KOPT-K1 (cell line): ENCODE data around the gene GSE1.

Source experiments
- H3K27ac ChIP-seq: fragments of 200-600 bp; sonication (generic); 2 replicates; pipeline ENCODE4 v1.5.1; 2016; ENCODE audit warnings: antibody characterized with exemption, mild to moderate bottlenecking, low read depth, low read length; ENCODE audit not compliant: poor library complexity, severe bottlenecking
- H3K36me3 ChIP-seq: fragments of 200-600 bp; sonication (generic); 2 replicates; pipeline ENCODE4 v1.5.1; 2017; ENCODE audit warnings: antibody characterized with exemption, mild to moderate bottlenecking, low read length, moderate library complexity; ENCODE audit not compliant: insufficient read depth
- H3K9me3 ChIP-seq: fragments of 200-600 bp; sonication (generic); 2 replicates; pipeline ENCODE4 v1.5.1; 2017; ENCODE audit warnings: antibody characterized with exemption, low read length, mild to moderate bottlenecking; ENCODE audit not compliant: insufficient read depth, poor library complexity, severe bottlenecking

GSE1 gene

DNA sequence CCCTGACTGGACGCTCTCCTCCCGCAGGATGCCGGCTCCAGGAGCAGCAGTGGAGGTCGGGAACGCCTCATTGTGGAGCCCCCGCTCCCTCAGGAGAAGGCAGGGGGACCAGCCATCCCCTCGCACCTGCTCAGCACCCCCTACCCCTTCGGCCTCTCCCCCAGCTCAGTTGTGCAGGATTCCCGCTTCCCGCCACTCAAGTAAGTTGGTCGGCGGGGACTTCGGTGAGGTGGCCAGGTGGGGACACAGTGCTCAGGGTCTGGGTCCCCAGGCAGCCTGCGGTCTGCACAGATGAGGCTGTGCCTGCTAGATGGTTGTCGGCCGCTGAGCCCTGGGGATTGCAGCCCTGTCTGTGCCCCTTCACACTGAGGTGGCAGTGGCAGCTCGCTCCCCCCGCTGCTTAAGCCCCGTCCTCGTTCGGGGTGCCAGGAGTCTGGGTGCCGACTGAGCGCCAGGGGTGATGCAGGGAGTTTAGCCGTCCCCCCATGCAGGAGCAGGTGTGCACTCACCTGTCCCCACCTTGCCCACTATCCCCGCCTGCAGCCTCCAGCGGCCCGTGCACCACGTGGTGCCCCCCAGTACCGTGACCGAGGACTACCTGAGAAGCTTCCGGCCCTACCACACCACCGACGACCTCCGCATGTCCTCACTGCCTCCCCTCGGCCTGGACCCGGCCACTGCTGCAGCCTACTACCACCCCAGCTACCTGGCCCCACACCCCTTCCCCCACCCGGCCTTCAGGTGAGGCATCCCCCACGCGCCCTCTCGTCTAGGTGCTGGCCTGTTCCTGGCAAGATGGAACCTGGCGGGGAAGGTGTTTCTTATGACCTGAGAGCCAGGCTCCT is 41.4 kb downstream of the GSE1 start:
- Histone ChIP-seq H3K9me3 (no peaks in the 10 kb centered on the region), H3K36me3 (peaks cover 94% of the 10 kb centered on the region), H3K27ac (no peak overlapping the region)

DNA sequence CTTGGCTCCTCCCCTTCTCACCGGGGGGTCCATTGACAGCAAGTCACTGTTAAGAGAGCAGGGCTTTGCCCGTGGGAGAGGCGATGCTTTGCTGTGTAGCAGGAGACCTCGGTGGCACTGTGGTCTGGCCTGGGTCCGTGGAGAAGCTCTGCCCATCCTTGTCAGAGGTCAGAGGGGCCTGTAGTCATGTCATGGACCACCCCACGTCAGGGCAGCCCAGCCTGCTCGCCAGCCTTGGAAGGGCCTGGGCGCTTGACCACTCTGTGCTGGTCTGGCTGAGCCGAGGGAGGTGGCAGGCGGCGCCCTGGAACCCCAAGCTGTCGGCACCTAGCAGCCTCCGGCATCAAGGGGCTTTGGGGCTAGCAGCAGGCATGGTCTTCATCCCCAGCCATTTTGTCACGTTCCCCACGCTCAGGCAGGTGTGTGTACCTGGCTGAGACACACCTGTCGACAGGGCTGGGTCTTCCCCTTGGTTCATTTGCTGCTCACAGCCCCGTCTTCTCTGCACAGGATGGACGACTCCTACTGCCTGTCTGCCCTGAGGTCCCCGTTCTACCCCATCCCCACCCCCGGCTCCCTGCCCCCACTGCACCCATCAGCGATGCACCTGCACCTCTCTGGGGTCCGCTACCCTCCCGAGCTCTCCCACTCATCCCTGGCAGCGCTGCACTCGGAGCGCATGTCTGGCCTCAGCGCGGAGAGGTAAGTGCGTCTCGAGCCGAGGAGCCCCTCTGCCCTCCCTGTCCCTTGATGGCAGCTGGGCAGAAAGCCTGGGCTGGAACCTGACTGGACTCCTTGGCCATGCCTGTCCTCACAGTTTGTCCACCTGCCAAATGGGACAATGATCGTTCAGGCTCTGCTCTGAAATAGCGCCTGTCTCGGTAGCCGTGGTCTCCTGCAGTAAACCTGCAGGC is 42.4 kb downstream of the GSE1 start:
- Histone ChIP-seq H3K9me3 (no peaks in the 10 kb centered on the region), H3K27ac (no peak overlapping the region), H3K36me3 (peaks cover 94% of the 10 kb centered on the region)

DNA sequence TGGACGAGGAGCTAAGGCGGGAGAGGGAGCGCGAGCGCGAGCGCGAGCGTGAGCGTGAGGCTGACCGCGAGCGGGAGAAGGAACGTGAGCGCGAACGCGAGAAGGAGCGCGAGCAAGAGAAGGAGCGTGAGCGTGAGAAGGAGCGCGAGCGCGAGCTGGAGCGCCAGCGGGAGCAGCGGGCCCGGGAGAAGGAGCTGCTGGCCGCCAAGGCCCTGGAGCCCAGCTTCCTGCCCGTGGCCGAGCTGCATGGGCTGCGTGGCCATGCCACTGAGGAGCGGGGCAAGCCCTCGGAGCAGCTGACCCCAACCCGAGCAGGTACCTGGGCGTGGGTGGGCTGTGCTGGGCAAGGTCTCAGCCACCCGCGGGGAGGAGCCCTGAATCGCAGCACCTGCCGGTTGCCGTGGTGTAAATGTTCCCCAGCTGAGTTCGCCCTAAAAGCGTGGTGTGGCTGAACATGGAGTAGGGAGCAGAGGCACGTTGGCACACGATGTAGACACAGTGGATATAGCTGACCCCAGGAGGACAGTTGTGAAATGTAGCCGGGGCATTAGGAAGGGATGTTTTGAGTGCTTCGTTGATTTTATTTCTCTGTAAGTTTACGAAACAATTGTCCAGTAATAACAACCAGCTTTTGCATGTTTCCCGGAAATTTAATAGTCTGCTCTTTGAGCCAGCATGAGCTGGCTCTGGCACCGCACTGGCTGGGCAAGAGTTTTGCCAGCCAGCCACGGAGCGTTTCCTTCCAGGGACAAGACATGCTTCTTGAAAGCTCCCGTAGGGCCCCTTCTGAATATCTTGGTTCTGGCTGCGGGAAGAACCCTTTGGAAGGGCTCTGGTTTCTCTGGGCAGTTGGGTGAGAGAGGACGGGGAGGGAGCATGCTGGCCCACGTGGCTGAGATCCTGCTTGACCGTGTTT is 43.5 kb downstream of the GSE1 start:
- no peaks in the 10 kb centered on the region for H3K9me3 ChIP-seq
- H3K27ac ChIP-seq: no peak overlapping the region
- peaks cover 97% of the 10 kb centered on the region for H3K36me3 ChIP-seq

DNA sequence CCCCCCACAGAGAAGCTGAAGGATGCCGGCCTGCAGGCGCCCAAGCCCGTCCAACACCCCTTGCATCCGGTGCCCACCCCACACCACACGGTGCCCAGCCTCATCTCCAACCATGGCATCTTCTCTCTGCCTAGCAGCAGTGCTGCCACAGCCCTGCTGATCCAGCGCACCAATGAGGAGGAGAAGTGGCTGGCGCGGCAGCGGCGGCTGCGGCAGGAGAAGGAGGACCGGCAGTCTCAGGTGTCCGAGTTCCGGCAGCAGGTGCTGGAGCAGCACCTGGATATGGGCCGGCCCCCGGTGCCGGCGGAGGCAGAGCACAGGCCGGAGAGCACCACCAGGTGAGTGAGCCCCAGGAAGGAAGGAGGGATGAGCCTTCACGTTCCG is 44.1 kb downstream of the GSE1 start:
- peaks cover 97% of the 10 kb centered on the region for H3K36me3 ChIP-seq
- no peak overlapping the region for H3K27ac ChIP-seq
- no peaks in the 10 kb centered on the region for H3K9me3 ChIP-seq

DNA sequence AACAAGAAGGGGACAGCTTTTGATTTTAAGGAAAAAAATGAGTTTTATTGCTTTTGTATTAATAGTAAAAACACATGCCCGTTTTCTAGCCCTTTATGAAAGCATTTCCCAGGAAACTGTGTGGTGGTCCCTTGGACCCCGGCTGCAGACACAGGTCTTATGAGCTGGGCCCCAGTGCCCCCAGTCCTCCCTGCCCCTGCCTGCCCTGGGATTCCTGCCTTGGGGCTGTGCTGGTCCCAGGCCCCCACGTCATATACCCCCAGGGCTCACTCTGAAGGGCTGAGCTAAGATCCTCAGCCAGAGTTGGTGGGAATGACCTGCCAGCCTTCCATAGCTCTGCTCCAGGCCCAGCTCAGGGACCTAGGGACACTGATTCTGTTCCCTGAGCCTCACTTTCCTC is 44.9 kb downstream of the GSE1 start:
- no peak overlapping the region for H3K27ac ChIP-seq
- H3K9me3 ChIP-seq: no peaks in the 10 kb centered on the region
- H3K36me3 ChIP-seq: peaks cover 98% of the 10 kb centered on the region

DNA sequence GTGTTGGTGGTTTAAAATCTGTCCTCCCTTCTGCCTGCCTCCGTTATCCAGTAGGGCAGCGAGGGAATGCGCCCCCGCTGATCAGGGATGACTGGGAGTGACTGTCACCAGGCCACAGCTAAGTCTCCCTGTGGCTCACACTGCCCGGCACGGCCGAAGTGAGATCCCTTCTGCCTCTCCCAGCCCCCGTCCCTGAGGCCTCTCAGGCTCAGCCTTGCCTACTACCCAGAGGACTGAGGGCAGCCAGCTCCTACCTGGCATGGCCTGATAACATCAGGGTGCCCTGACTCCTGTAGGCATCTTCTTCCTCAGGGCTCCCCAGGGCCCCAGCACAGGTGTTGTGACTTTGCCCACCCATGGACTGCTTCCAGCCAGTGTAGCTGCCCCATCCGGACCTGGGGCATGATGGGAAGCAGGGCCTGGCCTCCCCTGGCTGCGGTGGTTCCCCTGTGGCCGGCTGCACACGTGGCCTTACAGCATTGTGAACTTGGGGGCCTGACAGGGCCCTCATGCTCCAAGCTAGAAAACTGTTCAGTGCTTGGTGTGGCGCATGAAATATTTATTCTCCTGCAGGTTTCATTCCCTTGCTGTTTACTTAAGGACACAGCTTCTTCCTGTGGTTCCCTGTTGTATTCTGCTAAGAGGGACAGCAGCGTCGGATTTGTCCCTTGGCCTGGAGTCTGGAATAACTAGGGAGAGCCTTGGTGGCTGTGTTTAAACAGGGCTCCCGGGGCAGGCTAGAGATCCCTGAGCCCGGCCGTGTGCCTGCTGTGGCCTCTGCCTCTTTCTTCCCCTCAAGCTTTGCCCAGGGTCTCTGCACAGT is 45.6 kb downstream of the GSE1 start:
- H3K27ac ChIP-seq: no peak overlapping the region

DNA sequence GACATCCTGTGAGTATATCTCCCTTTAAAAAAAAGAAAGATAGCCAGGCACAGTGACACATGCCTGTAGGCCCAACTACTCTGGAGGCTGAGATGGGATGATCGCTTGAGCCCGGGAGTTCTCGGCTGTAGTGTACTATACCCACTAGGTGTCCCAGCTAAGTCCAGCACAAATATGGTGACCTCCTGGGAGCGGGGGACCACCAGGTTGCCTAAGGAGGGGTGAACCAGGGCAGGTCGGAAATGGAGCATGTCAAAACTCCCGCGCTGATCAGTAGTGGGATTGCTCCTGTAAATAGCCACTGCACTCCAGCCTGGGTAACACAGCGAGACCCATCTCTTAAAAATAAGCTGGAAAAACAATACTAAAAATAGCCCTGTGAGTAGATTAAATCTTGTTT is 46.2 kb downstream of the GSE1 start:
- peaks cover 100% of the 10 kb centered on the region for H3K36me3 ChIP-seq
- no peak overlapping the region for H3K27ac ChIP-seq
- H3K9me3 ChIP-seq: no peaks in the 10 kb centered on the region

More for the DNA sequence above, 45.6 kb downstream of the GSE1 start:
- no peaks in the 10 kb centered on the region for H3K9me3 ChIP-seq
- peaks cover 100% of the 10 kb centered on the region for H3K36me3 ChIP-seq

DNA sequence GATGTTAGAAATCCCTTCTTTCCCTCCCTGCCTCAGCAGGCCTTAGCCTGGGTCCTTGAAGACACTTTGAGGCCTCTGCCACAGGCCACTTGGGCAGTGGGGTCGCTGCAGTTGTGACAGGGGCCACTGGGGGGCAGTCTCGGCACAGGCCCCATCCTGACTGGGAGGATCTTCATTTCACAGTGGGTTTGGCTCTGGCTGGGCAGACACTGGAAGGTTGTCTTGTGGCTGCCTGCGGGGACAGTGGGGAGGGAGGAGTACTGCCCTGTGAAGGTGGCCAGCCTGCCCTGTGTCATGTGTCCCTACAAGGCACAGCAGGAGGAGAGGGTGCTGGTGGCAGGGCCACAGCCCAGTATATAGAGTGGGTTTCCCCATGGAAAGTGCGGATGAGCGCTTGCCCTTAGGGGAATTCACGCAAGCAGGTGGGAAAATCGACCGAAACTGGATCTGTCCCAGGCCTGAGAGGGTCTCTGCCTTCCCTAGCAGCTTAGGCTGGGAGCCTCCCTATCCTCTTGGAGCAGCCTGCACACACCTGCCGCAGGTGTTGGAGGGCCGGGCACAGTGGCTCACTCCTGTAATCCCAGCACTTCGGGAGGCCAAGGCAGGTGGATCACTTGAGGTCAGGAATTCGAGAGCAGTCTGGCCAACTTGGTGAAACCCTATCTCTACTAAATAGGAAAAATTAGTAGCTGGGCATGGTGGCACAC is 46.8 kb downstream of the GSE1 start:
- H3K9me3 ChIP-seq: no peaks in the 10 kb centered on the region
- H3K36me3 ChIP-seq: peaks cover 100% of the 10 kb centered on the region
- H3K27ac ChIP-seq: no peak overlapping the region

DNA sequence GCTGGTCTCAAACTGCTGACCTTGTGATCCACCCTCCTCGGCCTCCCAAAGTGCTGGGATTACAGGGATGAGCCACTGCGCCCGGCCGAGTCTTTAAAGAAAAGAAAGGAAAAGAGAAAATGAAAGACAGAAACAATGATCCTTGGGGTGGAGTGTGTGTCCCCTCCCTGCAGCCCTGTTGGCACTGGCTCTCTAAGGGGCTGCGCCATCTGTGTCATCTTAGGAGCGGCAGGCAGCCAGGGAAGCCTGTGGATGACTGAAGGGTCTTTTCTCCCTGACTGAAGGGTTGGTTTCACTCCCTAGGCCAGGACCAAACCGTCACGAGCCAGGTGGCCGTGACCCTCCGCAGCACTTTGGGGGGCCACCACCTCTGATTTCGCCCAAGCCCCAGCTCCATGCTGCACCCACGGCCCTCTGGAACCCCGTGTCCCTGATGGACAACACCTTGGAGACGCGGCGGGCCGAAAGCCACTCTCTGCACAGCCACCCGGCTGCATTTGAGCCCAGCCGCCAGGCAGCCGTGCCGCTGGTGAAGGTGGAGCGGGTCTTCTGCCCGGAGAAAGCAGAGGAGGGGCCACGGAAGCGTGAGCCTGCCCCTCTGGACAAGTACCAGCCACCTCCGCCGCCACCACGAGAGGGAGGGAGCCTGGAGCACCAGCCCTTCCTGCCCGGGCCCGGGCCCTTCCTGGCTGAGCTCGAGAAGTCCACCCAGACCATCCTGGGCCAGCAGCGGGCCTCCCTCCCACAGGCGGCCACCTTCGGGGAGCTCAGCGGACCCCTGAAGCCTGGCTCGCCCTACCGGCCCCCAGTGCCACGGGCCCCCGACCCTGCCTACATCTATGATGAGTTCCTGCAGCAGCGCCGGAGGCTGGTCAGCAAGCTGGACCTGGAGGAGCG is 48.0 kb downstream of the GSE1 start:
- H3K36me3 ChIP-seq: peaks cover 100% of the 10 kb centered on the region
- H3K27ac ChIP-seq: no peak overlapping the region
- no peaks in the 10 kb centered on the region for H3K9me3 ChIP-seq

DNA sequence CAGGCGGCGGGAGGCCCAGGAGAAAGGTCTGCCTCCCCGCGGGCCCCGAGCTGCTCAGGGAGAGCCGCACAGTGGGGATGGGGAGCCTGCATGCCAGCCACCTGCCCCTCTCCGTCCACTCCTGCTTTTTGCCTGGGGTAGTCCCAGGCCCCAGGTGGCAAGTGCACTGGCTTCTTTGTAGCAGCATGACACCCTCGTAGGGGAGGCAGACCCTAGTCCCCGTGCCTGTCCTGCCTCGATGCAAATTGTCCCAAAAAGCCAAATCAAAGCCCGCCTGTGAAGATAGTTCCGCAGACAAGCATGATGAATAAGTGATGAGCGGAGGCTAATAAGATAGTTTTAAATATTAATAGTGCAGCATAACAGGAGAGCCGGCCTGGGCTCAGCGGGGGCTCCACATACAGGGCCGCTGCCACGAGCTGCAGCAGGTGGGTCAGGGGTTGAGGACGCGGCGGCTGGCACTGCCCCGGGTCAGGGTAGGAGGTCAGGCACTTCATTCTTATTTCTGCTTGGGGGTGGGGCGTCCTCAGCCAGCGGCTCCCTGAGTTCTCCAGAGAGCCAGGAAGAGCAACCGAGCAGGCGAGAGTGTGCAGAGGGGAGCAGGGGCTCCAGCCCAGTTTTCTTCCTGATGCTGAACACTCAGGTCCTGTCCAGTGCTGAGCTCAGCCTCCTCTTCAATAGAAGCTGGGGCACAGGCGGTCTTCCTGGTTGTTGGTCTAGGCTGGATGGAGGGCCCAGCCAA is 48.8 kb downstream of the GSE1 start:
- Histone ChIP-seq H3K27ac (no peak overlapping the region), H3K9me3 (no peaks in the 10 kb centered on the region), H3K36me3 (peaks cover 100% of the 10 kb centered on the region)

DNA sequence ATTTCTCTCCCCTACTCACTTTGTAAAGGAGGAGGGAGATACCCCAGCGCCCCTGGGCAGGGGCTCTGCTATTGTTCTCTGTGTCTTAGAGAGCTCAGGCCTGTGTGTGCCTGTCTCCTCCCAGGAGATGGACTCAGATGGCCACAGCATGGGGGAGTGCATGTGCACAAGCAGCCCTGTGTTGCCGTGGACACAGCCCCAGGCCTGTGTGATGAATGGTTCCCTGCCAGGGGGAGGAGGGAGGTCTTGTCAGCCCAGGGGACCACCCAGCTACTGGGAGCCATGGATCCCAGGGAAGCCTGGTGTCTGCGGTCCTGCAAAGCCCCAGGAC is 49.3 kb downstream of the GSE1 start:
- Histone ChIP-seq H3K36me3 (peaks cover 100% of the 10 kb centered on the region), H3K27ac (no peak overlapping the region), H3K9me3 (no peaks in the 10 kb centered on the region)

DNA sequence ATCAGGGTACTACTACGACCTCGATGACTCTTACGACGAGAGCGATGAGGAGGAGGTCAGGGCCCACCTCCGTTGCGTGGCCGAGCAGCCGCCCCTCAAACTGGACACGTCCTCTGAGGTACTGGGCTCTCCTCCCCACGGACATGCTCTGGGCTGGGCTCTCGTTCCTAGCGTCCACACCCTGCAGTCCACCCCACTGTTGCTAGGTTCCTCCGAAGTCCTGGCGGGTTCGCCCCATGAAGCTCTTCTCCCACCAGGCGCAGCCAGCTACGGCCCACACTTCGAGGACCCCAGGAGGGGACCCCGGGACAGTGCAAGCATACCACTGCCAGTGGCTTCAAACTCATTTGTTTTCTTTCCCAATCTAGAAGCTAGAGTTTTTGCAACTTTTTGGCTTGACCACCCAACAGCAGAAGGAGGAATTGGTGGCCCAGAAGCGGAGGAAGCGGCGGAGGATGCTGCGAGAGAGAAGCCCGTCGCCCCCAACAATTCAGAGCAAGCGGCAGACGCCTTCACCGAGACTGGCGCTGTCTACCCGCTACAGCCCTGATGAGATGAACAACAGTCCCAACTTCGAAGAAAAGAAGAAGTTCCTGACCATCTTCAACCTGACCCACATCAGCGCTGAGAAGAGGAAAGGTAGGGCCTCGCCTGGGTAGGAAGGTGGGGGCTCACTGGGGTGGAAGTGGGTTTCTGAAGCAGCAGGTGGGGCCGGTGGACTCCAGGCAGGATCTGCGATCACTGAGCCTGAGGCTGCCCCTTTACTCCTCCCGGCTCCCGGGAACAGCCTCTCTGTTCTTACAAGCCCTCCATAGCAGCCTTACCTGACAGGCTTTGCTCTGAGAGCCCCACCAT is 50.1 kb downstream of the GSE1 start:
- no peak overlapping the region for H3K27ac ChIP-seq
- peaks cover 100% of the 10 kb centered on the region for H3K36me3 ChIP-seq

More for the DNA sequence above, 50.1 kb downstream of the GSE1 start:
- H3K9me3 ChIP-seq: no peaks in the 10 kb centered on the region
